Measurements from ENCODE around the gene MYDGF.

MYDGF gene

GRCh38 chr19:4638828-4639530 lies 31.2 kb downstream of the MYDGF start, which contains the start of gene TNFAIP8L1 (continued):
- TF ChIP-seq ZNF362 (tag by site-specific recombination; IDR thresholded peaks at IDR 0.05) (no peak), ZNF670 (tag by site-specific recombination; IDR thresholded peaks at IDR 0.05; ENCODE audit: low read depth) (no peak), KLF1 (tag by site-specific recombination; IDR thresholded peaks at IDR 0.05) (peak; percentile 36; the same call in 1 of the 2 replicates), ZNF639 (tag by site-specific recombination; IDR thresholded peaks at IDR 0.05) (no peak), ZNF302 (tag by site-specific recombination; IDR thresholded peaks at IDR 0.05; ENCODE audit: low read depth) (no peak), ATF2 (tag by site-specific recombination; IDR thresholded peaks at IDR 0.05; ENCODE audit: low read depth) (no peak), ZNF677 (tag by site-specific recombination; IDR thresholded peaks at IDR 0.05) (no peak), SP3 (tag by site-specific recombination; IDR thresholded peaks at IDR 0.05) (peak; percentile 75), ZFP3 (tag by site-specific recombination; IDR thresholded peaks at IDR 0.05; ENCODE audit: low read depth) (no peak), ZNF248 (tag by site-specific recombination; IDR thresholded peaks at IDR 0.05) (no peak), IKZF3 (tag by site-specific recombination; IDR thresholded peaks at IDR 0.05) (0 out of 2 replicates have a peak, but pooled peaks have one; percentile 7), HOXD13 (CRISPR knock-in tag; IDR thresholded peaks at IDR 0.05; ENCODE audit: borderline replicate concordance) (no peak), EGR2 (tag by site-specific recombination; IDR thresholded peaks at IDR 0.05; ENCODE audit: low read depth) (peak; percentile 74), ZNF514 (tag by site-specific recombination; IDR thresholded peaks at IDR 0.05) (no peak), ZBTB8A (tag by site-specific recombination; IDR thresholded peaks at IDR 0.05) (0 out of 2 replicates have a peak, but pooled peaks have one; percentile 11), ZNF138 (tag by site-specific recombination; IDR thresholded peaks at IDR 0.05; ENCODE audit: borderline replicate concordance) (no peak), ZNF398 (tag by site-specific recombination; IDR thresholded peaks at IDR 0.05) (peak; percentile 82), GLIS1 (tag by site-specific recombination; IDR thresholded peaks at IDR 0.05) (peak; percentile 96), ZNF76 (tag by site-specific recombination; IDR thresholded peaks at IDR 0.05; ENCODE audit: borderline replicate concordance, low read depth) (no peak), KLF10 (tag by site-specific recombination; IDR thresholded peaks at IDR 0.05) (peak; percentile 44), ZBTB11 (tag by site-specific recombination; conservative IDR thresholded peaks at IDR 0.05; ENCODE audit: low read depth) (peak; percentile 66; the same call in 1 of the 2 replicates), KLF16 (tag by site-specific recombination; IDR thresholded peaks at IDR 0.05) (peak; percentile 81), ZNF2 (tag by site-specific recombination; IDR thresholded peaks at IDR 0.05) (peak; percentile 39; the same call in 1 of the 2 replicates), ZSCAN30 (tag by site-specific recombination; IDR thresholded peaks at IDR 0.05) (no peak), SCRT2 (tag by site-specific recombination; IDR thresholded peaks at IDR 0.05) (no peak), ZNF701 (tag by site-specific recombination; IDR thresholded peaks at IDR 0.05) (no peak), ZBTB20 (tag by site-specific recombination; IDR thresholded peaks at IDR 0.05) (peak; percentile 66; the same call in 1 of the 2 replicates), ZNF114 (tag by site-specific recombination; IDR thresholded peaks at IDR 0.05) (no peak), ZNF548 (tag by site-specific recombination; IDR thresholded peaks at IDR 0.05) (no peak)
- TF ChIP-seq, protein P1, sequence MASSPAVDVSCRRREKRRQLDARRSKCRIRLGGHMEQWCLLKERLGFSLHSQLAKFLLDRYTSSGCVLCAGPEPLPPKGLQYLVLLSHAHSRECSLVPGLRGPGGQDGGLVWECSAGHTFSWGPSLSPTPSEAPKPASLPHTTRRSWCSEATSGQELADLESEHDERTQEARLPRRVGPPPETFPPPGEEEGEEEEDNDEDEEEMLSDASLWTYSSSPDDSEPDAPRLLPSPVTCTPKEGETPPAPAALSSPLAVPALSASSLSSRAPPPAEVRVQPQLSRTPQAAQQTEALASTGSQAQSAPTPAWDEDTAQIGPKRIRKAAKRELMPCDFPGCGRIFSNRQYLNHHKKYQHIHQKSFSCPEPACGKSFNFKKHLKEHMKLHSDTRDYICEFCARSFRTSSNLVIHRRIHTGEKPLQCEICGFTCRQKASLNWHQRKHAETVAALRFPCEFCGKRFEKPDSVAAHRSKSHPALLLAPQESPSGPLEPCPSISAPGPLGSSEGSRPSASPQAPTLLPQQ (tag by site-specific recombination; IDR thresholded peaks at IDR 0.05), result peak; percentile 60; the same call in 1 of the 2 replicates
